ENCODE measurements around the gene ABLIM2.
"Not testable (repeated sequence)": the region's sequence is repeated elsewhere in the genome, so short reads cannot be mapped to it uniquely, and the experiment has no call there.

ABLIM2 gene

DNA sequence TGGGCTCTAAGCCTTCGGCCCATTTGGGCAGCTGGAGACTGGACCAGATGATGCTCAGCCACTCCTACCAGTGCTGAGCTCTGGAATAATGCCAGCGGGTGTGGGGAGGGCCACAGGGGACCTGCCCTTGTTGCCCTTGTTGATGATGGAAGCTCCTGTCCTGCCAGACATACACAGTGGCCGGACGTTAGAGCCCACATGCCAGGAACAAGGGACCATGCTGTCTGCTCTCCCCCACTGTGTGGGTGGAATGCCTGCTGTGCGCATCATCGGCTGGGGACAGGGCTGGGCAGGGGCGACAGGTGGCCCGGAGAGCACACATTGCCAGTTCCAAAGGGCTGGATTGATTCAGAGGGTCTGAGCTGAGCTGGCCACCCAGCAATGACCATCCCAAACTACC is 2.0 kb downstream of the ABLIM2 start:
- no peak for DNase-seq

DNA sequence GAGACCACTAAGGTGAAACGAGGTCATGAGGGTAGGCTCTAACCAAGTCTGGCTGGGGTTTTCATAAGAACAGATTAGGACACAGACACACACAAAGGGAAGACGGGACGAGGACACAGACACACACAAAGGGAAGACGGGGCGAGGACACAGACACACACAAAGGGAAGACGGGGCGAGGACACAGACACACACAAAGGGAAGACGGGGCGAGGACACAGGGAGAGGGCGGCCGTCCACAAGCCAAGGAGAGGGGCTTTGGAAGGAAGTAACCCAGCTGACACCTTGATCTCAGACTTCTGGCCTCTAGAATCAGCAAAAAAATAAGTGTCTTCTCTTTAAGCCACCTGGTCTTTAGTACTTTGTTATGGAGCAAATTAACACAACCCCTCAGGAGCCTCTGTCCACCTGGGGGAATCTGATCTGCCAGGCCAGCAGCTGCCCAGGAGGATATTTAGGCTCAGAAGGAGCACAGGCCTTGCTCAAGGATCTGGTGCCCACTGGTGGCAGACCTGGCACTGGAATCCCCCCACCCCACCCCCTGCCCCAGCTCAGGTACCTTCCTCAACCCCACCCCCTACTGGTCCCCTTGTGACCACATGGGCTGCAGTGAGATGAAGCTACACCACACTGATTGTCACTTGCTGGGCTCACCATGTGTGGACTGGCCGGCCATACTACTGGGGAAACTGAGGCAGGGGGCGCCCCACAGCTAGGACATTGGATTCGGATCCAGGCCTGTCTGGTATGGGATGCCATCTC is 2.8 kb downstream of the ABLIM2 start:
- DNase-seq: no peak

DNA sequence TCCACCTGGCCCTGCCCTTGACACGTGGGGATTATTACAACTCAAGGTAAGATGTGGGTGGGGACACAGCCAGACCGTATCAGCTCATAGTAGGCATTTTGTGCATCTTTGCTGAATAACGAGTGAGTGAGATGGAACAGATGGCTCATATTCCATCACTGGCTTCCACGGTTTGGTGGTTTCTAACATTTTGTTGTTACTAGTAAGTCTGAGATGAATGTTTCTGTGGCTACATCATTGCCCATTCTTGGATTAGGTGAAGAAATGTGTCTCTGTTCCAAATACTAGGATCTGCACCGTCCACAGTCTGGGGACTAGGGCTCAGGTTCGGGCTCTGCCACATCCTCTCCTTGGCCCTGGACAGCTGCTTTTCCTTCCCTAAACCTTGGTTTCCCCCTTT is 3.6 kb downstream of the ABLIM2 start:
- no peak for DNase-seq

DNA sequence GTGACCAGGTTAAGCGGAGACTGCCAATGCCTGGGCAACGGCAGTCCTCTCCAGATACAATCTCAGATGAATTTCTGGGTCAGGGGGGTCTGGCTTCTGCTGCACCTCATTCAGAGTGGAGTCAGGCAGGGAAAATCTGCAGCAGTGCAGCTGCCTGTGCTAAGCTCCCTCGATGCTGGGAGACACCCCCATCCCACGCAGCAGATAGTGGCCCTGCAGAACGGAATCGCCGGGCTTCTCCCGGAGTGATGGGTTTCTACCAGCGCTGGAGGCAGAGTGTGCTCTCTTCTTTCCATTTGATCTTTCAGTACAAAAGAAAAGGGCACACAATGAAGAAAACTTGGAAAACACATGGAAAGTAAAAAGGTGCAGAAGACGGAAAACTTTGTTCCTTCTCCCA is 5.2 kb downstream of the ABLIM2 start:
- no peak for DNase-seq

DNA sequence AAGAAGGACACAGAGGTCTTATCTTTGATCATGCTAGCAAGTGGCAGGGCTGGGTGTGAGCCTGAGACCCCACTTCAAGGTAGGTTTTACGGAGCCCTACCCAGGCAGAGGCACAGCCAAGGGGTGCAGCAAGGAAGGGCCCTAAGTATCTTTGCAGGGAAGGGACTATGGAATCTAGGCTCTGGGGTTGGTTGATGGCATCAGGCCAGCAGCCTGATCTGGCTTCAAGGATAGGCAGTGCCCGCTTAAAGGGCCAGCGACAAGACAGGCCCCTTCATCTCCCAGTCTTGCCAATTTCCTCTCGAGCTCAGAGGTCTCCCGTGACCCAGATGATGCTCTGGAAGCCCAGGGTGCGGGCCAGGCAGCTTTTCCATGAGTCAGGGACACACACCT is 5.8 kb downstream of the ABLIM2 start:
- no peak for DNase-seq

DNA sequence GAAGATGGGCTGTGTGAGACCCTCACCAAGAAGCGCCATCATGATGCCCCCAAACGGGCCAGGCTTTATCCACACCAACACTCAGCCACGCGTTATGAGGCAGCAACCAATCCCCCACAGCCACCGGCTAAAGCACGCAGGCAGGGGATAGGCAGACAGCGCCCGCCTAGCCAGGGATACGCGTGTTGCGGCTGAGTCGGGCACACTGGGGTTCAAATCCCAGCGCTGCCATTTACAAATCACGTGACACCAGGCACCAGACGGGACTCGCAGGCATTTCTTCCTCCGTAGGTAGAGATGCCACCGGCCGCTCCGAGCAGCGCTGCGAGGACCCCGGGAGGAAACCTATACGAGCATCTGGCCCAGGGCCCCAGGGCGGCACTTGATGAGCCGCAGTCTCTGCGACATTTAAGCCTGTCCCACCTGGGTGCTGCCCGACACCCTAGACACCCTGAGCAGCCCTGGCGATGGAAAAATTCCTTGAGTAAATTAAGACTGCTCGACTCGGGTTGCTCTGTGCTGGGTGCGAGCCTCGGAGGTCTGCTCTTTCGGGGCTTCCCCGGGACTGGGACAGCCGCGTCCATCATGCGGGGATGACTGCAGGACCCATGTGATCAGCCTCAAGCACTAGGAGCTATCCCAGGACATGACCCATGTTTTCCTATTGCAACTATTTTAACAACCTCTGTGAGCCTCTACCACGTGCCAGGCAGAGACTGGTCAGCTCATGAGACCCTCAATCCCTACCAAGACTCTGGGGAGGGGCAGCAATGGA is 6.3 kb downstream of the ABLIM2 start:
- no peak for DNase-seq

DNA sequence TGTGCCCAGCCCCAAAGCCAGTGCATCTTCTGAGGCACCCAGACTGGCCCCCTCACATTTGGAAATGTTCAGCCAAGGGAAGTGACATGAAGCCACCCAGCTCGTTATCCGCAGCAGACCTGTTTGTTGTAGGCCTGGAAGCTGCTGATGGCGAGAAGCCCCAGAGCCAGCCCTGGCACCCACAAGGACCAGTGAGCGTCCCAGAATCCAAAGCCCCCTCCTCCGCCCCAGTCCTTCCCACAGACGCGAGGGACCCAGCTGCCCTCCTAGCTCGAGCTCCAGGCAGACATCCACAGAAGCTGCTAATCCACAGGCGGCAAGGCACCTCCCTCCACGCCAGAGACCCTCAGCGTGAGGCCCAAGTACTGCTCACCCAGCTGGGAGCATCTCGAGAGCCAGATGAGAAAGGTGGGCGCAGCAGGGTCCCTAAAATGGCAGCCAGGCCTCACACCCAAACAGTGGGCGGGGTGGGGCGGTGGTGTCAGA is 7.4 kb downstream of the ABLIM2 start:
- no peak for DNase-seq

DNA sequence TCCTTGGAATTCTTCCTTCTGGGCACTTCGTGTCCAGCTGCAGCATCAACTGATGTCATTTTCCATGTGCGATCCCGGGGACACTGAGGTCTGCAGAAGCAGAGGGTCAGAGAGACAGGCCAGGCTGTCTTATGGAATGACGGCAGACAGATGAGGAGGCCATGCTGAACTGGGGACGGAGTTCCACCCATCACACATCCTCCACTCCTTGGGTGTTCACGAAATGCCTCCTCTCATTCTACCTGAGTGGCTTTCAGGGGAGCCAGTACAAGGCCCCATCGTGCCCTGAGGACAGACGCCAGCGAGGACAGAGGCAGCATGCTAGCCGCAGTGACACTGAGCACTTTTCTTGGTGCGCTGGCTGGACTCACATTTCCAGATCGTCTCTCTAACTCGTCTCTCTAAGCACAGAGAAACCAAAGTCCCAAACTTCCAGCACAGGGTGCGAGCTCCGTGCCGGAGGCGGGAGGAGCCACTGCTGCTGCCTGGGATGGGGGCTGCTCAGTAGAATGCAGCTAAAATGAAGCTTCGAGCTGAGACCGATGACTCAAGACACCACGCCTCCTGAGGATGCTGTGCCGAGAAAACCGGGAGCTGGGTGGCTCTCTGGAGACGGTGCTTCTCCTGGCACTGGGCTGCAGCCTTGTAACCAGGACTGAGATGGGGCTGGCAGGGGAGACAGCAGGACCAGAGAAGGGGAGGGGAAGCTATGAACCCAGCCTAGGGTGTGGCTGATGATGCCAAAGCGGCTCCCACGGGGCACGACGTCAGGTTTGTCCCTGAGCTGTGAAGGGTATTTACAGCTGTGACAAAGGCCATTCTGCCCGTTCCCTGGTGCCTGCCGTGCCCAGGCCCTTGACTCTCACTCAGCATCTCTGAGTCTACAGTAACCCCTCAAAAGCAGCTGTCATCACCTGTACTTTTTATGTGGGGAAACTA is 8.2 kb downstream of the ABLIM2 start:
- DNase-seq: no peak

DNA sequence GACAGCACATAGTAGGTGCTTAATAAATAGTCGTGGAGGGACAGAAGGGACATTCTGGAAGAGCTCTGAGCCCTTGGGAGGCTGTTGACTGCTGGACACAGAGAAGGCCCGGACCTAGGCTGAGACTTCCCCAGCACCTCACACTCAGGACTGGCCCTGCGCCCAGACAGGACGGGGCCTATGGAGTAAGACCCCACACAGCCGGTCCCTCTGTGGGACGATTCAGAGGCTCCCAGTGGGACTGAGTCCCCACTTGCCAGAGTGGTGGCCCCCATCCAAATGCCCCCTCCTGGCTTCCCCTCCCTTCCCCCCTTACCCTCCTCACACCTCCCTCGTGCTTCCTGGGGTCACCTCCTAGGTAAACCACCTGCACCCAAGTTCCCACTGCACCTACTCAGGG is 8.9 kb downstream of the ABLIM2 start:
- no peak for DNase-seq

DNA sequence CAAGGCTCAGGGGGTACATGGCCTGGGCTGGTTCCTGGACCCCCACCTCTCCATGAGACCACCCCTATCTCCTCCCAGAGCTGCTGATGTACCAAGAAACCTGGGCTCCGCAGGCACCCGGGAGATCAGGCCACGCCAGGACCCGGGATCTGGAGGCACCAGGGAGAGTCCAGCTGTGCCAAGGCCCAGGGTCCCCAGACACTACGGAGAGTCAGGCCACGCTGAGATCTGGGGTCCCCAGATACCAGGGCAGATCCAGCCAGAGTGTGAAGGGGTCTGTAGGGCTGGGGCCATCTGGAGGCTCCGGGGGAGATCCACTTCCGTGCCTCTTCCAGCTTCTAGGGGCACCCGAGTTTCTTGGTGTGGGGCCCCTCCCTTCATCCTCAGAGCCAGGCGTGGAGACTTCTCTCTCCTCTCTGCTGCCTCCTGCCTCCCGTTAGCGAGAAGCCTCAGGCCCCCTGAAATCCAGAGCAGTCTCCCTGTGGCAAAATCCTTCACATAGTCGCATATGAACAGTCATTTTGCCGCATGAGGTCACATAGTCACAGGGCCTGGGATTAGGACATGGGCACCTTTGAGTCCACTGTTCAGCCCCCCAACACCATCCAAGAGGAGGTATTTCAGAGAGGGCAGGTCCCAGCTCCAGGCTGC is 9.7 kb downstream of the ABLIM2 start:
- DNase-seq: no peak

DNA sequence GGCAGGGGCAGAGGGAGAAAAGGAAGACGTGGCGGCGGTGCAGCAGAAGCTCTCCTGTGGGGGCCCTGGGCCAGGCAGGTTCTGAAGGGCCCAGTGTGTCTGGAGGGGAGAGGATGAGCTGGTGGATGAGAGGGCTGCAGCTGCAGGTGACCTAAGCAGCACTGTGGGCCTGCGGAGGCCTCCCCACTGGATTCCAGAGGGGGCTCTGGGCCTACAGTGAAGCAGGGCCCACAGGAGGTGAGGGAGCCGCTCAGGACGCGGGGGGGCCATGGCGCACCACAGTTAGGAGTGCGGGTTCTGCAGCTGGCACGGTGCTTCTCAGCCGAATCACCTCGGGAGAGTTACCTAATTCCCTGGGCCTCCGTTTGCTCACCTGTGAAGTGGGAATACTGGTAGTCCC is 10.5 kb downstream of the ABLIM2 start:
- no peak for DNase-seq

DNA sequence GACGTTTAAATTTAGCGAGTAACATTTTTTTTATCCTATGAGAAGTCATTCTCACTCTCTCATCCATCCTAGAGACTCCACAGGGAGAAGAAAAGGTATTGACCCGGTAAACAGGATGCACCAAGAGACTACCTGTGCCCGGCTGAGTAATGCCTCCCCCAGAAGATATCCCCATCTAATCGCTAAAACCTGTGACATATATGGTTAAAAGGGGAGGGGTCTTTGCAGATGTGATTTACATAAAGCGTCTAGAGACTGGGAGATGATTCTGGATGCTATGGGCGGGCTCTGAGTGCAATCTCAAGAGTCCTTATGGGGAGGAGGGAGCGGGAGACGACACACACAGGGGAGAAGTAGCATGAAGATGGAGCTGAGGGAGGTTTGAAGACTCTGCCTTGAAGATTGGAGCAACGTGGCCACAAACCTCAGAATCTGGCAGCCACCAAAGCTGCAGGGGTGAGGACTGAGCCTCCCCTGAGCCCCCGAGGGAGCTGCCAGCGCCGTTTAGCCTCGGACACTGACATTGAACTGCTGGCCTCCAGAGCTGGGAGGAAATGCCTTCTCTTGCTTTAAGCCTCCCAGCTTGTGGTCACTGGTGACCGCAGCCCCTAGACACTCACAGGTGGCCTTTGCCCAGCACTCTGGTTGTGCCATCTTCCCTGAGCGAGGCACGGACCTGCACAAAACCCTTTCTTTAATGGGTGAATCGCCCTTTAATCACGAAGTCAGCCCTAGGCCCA is 11.2 kb downstream of the ABLIM2 start:
- no peak for DNase-seq

DNA sequence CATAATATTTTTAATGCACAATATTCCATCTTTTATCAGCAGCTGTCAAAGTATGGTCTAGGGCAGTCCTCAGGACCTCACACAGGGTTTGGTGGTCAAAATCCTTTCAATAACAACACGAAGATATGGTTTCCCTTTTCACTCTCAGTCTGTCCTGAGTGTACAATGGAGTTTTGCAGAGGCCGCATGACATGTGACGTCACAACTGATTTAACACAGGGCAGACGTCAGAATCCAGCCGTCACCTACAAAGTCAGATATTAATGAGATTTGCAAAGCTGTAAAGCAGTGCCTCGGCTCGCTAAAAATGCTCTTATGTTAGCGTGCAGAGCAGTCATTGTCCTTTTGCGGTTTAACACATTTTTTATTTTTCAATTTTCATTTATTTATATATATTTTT is 12.5 kb downstream of the ABLIM2 start:
- no peak for DNase-seq

DNA sequence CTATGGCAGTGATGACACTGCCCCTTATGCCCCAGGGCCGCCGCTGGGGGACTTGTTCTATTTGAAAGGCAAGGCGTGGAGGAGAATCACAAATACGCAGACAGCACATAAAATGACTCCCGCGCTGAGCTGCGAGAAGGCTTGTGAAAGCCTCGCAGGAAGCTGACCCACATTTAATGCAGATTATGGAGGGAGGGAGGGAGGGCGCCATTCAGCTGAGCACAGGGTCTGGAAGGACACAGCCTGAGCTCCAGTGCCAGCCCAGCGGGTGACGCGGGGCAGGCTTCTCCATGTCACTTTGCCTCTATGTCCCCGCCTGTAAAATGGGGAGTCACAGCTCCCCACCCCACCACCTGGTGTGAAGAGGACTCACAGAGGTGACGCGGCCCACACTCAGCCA is 14.3 kb downstream of the ABLIM2 start:
- DNase-seq: no peak

DNA sequence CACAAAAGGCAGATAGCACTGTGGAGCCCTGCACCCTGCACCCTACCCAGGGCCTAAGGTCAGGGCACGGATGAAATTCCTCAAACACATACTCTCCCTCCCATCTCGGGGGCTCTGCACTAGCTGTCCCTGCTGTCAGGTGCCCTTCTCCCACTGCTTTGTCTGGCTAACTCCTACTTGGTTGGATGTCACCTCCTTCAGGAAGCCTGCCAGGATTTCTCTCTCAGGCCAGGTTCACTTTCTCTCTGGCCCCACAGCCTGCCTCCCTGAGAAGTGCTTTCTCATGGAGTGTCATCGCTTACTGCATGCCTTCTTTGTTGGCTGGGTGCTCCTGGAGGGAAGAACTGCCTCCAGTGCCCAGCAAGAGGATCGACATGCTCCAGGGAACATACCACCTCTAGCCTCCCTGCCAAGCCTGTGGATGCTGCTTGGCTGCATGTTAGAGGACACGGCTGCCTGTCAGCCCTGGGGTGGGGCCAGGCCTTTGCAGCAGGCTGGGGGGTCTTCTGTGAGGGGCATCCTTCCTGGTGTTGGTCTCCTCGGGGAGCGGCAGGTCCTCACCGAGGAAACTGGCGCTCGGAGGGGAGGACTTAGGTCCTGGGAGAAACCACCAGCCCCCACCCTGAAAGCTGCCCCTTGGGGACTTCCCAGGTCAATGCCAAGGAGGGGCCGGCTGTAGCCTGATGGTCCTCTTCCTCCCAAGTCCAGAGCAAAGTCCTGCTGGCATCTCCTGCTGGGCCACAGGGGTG is 15.0 kb downstream of the ABLIM2 start:
- DNase-seq: no peak

DNA sequence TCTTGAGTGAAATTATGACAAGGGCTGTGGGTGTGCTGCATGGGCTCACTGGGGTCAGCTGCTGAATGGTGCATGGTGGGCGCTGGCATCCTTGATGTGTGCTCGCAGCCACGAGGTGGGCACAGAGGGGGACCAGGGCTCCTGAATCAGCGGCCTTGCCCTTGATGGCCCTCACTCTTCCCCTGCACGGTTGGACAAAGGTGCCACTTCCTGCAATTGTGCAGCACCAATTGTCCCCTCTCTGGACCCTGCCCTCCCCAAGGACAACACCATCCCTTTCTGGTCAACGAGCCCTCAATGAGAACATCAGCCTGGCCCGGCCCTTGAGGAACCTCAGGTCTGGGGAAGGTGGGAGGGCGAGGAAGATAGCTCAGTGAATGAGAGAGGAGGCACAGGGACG is 16.1 kb downstream of the ABLIM2 start:
- no peak for DNase-seq

DNA sequence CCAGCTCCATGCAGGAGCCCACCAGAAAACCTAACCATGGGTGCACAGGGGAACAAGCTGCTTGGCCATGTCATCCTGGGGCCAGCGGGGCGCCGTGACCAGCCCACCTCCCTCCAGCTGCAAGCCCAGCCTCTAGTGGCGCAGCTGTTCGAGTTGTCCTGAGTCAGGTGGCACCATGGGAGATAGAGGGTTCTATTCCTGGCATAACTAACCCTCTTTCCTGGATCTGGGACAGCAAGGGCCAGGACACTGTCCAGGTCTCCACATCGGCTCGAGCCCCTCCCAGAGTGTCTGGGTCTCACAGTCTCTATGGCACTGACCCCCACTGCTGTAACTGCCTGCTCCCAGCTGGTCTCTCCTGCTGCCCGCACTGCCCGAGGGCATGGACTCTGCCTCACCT is 16.7 kb downstream of the ABLIM2 start:
- DNase-seq: no peak

DNA sequence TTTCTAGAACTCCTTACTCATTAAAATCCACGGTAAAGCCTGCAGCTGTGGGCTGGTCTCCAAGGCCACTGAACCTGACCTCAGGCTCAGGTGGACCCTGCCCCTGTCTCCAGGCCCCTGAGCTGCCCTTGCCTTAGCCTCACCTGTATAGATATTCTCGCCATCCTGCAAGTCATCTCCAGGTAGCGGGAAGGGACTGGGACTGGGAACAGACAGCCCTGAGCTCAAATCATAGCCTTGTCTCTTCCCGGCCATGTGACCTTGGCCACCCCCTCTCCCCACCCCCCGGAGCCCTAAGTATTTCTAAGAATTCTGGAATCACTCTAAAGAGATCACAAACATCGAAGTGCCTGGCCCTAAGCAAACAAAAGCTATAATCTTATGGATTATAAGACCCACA is 17.7 kb downstream of the ABLIM2 start:
- DNase-seq: no peak

DNA sequence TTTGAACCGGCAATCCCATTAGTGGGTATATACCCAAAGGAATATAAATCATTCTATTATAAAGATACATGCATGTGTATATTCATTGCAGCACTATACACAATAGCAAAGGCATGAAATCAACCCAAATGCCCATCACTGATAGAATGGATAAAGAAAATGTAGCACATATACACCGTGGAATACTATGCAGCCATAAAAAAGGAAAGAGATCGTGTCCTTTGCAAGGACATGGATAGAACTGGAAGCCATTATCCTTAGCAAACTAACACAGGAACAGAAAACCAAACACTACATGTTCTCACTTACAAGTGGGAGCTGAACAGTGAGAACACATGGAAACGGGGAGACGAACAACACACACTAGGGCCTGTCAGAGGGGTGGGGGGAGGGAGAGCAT is 18.9 kb downstream of the ABLIM2 start:
- not testable (repeated sequence) for DNase-seq

DNA sequence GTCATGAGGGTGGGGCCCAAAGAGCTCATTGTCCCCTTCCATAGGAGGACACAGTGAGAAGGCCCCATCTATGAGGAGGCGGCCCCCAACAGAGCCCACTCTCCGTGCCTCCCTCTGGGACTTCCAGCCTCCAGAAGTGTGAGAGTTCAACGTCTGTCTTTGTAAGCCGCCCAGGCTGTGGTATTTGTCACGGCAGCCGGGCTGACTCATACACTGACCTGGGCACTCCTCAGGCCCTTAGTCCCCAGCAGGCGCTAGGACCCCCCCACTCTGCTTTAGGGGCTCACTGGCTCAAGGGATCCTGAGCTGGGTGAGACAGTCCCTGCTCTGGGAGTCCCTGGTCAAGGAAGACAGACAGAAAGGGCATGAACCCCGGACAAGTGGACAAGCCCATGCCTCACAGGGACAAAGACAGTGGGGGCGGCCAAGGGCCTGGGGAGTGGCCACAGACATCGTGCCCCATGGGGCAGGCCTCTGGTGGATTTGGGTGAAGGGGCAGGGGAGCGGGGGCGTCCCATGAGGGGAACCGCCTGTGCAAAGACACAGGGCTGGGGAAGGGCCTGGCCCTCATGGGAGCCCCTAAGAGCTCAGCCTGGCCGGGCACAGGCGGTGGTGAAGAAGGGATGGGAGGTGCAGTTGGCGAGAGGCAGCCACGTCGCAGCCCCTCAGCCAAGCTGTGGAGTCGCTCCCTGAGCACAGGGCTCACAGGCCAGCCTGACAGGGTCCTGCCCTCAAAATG is 21.5 kb downstream of the ABLIM2 start:
- no peak for DNase-seq
